Activated CD8-positive, alpha-beta T cell treated with anti-CD3 and anti-CD28 coated beads for 36 hours (primary cell): ENCODE results near the gene MAP3K8. TPM values are rescaled to one million over a fixed set of nuclear protein-coding genes. Genes with fewer than 3 reads are reported as not detected.
"Not testable (repeated sequence)": the region's sequence is repeated elsewhere in the genome, so short reads cannot be mapped to it uniquely, and the experiment has no call there.

Experiments
- ATAC-seq: fragments of 200-7000 bp; cut with Tn5 transposase; one replicate; pipeline ENCODE4 v1.10.0; 2021; ENCODE audit warnings: mild to moderate bottlenecking, moderate library complexity
- CTCF ChIA-PET: fragments of 350-600 bp; sonication (Branson Sonifier 250); formaldehyde crosslinking; loops from one replicate; lab custom pipeline; 2021; ENCODE audit warnings: antibody characterized with exemption; lab: Charles Lee
- POLR2A ChIA-PET: fragments of 350-600 bp; sonication (Branson Sonifier 250); formaldehyde crosslinking; loops from one replicate; lab custom pipeline; 2021; ENCODE audit warnings: antibody characterized with exemption; lab: Charles Lee
- DNase-seq: peaks from one replicate; pipeline ENCODE4 v3.0.0-alpha.2; 2020
- H3K27ac Mint-ChIP-seq: one replicate; pipeline ENCODE4 v1.8.0; 2021; ENCODE audit warnings: mild to moderate bottlenecking, mixed read lengths
- H3K27me3 Mint-ChIP-seq: one replicate; pipeline ENCODE4 v1.8.0; 2021; ENCODE audit warnings: mixed read lengths
- H3K36me3 Mint-ChIP-seq: one replicate; pipeline ENCODE4 v1.8.0; 2021; ENCODE audit warnings: low read depth, mixed read lengths
- H3K4me1 Mint-ChIP-seq: one replicate; pipeline ENCODE4 v1.8.0; 2021; ENCODE audit warnings: low read depth, mixed read lengths
- H3K4me3 Mint-ChIP-seq: one replicate; pipeline ENCODE4 v1.8.0; 2021; ENCODE audit warnings: mild to moderate bottlenecking, moderate library complexity, mixed read lengths
- H3K9me3 Mint-ChIP-seq: one replicate; pipeline ENCODE4 v1.8.0; 2021; ENCODE audit warnings: mixed read lengths
- CTCF ChIP-seq: fragments of 200-600 bp; IDR thresholded peaks from one replicate; pipeline ENCODE4 v1.8.0; 2022; ENCODE audit warnings: antibody characterized with exemption, mild to moderate bottlenecking
- intact Hi-C: fragments of 100-400 bp; cut with micrococcal nuclease; formaldehyde crosslinking; loops from one replicate; pipeline ENCODE4 v1.10.0; 2022
- total RNA-seq, 2 experiments: library from RNA; stranded (reverse); gene quantifications; one replicate each; pipeline ENCODE4 v1.2.3, GENCODE V29; 2021

MAP3K8 gene
- total RNA-seq, 2 experiments from 2014 or later: 24.0 to 25.7 TPM

- no peak for TF ChIP-seq CTCF
- Mint-ChIP-seq H3K9me3 (no peaks in the 10 kb centered on the region), H3K4me3 (no peak overlapping the region), H3K4me1 (peaks cover 5% of the 10 kb centered on the region), H3K27ac (no peak overlapping the region), H3K36me3 (peaks cover 16% of the 10 kb centered on the region), H3K27me3 (no peaks in the 10 kb centered on the region)
- no peak for ATAC-seq
- no peak for DNase-seq
- ChIA-PET POLR2A (no interaction called here), CTCF (interaction anchor here (0.7 to 1.4 kb wide), 3 partner anchors 9 to 72 kb away, joined by 3 to 4 read pairs (median 3); no protein-coding TSS in a partner anchor)
- intact Hi-C loops: no loop called here
Measured at GRCh38 chr10:30464675-30465074, 30.7 kb downstream of the MAP3K8 start.

- no peak for TF ChIP-seq CTCF
- ATAC-seq: no peak
Measured at GRCh38 chr10:30466445-30466844, 32.5 kb downstream of the MAP3K8 start.

GRCh38 chr10:30467651-30468338 is 33.8 kb downstream of the MAP3K8 start:
- ChIA-PET POLR2A (interaction anchor here (0.7 to 0.8 kb wide), 3 partner anchors 9 to 61 kb away, joined by 3 read pairs; no protein-coding TSS in a partner anchor), CTCF (interaction anchor here (0.6 kb wide), 1 partner anchor 388 kb away, joined by 3 read pairs; no protein-coding TSS in a partner anchor)
- ATAC-seq: no peak
- intact Hi-C loops: no loop called here
- peaks cover 5% of the 10 kb centered on the region for H3K4me1 Mint-ChIP-seq
- H3K27ac Mint-ChIP-seq: no peak overlapping the region
- H3K27me3 Mint-ChIP-seq: no peaks in the 10 kb centered on the region
- no peak overlapping the region for H3K4me3 Mint-ChIP-seq
- no peaks in the 10 kb centered on the region for H3K36me3 Mint-ChIP-seq
- H3K9me3 Mint-ChIP-seq: no peaks in the 10 kb centered on the region
- no peak for DNase-seq
- TF ChIP-seq CTCF: no peak

More at GRCh38 chr10:30466445-30466844, 32.5 kb downstream of the MAP3K8 start:
- Mint-ChIP-seq H3K27ac (no peak overlapping the region), H3K36me3 (peaks cover 5% of the 10 kb centered on the region), H3K9me3 (no peaks in the 10 kb centered on the region), H3K4me3 (no peak overlapping the region), H3K27me3 (no peaks in the 10 kb centered on the region), H3K4me1 (peaks cover 5% of the 10 kb centered on the region)
- no peak for DNase-seq
- intact Hi-C loops: no loop called here
- CTCF ChIA-PET: no interaction called here
- POLR2A ChIA-PET: no interaction called here

- ChIA-PET POLR2A (interaction anchor here (0.6 kb wide), 2 partner anchors 35 to 43 kb away, joined by 4 read pairs; no protein-coding TSS in a partner anchor), CTCF (interaction anchor here (1.5 kb wide), 1 partner anchor 113 kb away, joined by 4 read pairs; no protein-coding TSS in a partner anchor)
- DNase-seq: no peak
- Mint-ChIP-seq H3K27me3 (no peaks in the 10 kb centered on the region), H3K4me3 (no peak overlapping the region), H3K27ac (no peak overlapping the region), H3K9me3 (no peaks in the 10 kb centered on the region), H3K36me3 (no peaks in the 10 kb centered on the region), H3K4me1 (peaks cover 5% of the 10 kb centered on the region)
- no peak for TF ChIP-seq CTCF
- ATAC-seq: no peak
- intact Hi-C loops: no loop called here
Measured at GRCh38 chr10:30472414-30473155, 38.6 kb downstream of the MAP3K8 start.

GRCh38 chr10:30475515-30475914 is 41.5 kb downstream of the MAP3K8 start:
- H3K4me1 Mint-ChIP-seq, H3K27ac Mint-ChIP-seq, CTCF ChIA-PET, intact Hi-C loops, DNase-seq, POLR2A ChIA-PET, ATAC-seq, H3K36me3 Mint-ChIP-seq, H3K4me3 Mint-ChIP-seq, H3K27me3 Mint-ChIP-seq, H3K9me3 Mint-ChIP-seq: not testable (repeated sequence)
